Astrocyte (in vitro differentiated cells and primary cell): Measurements from ENCODE around the gene MTHFS. TPM values are rescaled to one million over a fixed set of nuclear protein-coding genes. Genes with fewer than 3 reads are reported as not detected.
A peak's percentile ranks its signal among the peaks of the same experiment; 100 is the strongest.

Experiments used
- DNase-seq: peaks from one replicate; pipeline ENCODE4 v3.0.0-alpha.2; 2010; ENCODE audit warnings: low read depth
- FAIRE-seq: peaks from 2 replicates; lab custom pipeline; 2011; peaks lifted over from hg19 to GRCh38; lab: Jason Lieb, UNC
- H2AFZ ChIP-seq: 2 replicates; pipeline ENCODE4 v1.6.0; 2012; ENCODE audit warnings: low read depth, low read length, inconsistent platforms
- H3K27ac ChIP-seq: 2 replicates; pipeline ENCODE4 v1.5.1; 2011; ENCODE audit warnings: low read depth, low read length, inconsistent platforms
- H3K27me3 ChIP-seq: 2 replicates; pipeline ENCODE4 v1.6.0; 2011; ENCODE audit warnings: low read length, inconsistent platforms; ENCODE audit not compliant: insufficient read depth
- H3K36me3 ChIP-seq: 2 replicates; pipeline ENCODE4 v1.5.1; 2011; ENCODE audit warnings: low read length, inconsistent platforms; ENCODE audit not compliant: insufficient read depth
- H3K4me1 ChIP-seq: 2 replicates; pipeline ENCODE4 v1.5.1; 2011; ENCODE audit warnings: low read length, inconsistent platforms; ENCODE audit not compliant: insufficient read depth
- H3K4me2 ChIP-seq: 2 replicates; pipeline ENCODE4 v1.6.0; 2012; ENCODE audit warnings: low read length, inconsistent platforms
- H3K4me3 ChIP-seq: 2 replicates; pipeline ENCODE4 v1.5.1; 2011; ENCODE audit warnings: low read depth, mild to moderate bottlenecking, low read length, inconsistent platforms; ENCODE audit not compliant: insufficient read depth
- H3K79me2 ChIP-seq: 2 replicates; pipeline ENCODE4 v1.6.0; 2012; ENCODE audit warnings: mild to moderate bottlenecking, low read length, inconsistent platforms; ENCODE audit not compliant: insufficient read depth
- H3K9ac ChIP-seq: 2 replicates; pipeline ENCODE4 v1.6.0; 2012; ENCODE audit warnings: mild to moderate bottlenecking, low read length, inconsistent platforms
- H3K9me3 ChIP-seq: 2 replicates; pipeline ENCODE4 v1.5.1; 2012; ENCODE audit warnings: low read depth, mild to moderate bottlenecking, low read length, inconsistent platforms; ENCODE audit not compliant: insufficient read depth
- H4K20me1 ChIP-seq: 2 replicates; pipeline ENCODE4 v1.6.0; 2012; ENCODE audit warnings: low read length, inconsistent platforms; ENCODE audit not compliant: insufficient read depth
- H3K27ac Mint-ChIP-seq: one replicate; pipeline ENCODE4 v1.8.0; 2021; ENCODE audit warnings: mild to moderate bottlenecking, mixed read lengths; ENCODE audit not compliant: unreplicated experiment
- H3K27me3 Mint-ChIP-seq: one replicate; pipeline ENCODE4 v1.8.0; 2021; ENCODE audit warnings: low read depth, mixed read lengths; ENCODE audit not compliant: unreplicated experiment
- H3K36me3 Mint-ChIP-seq: one replicate; pipeline ENCODE4 v1.8.0; 2021; ENCODE audit warnings: low read depth, mixed read lengths; ENCODE audit not compliant: unreplicated experiment
- H3K4me1 Mint-ChIP-seq: one replicate; pipeline ENCODE4 v1.8.0; 2021; ENCODE audit warnings: low read depth, mixed read lengths; ENCODE audit not compliant: unreplicated experiment
- H3K4me3 Mint-ChIP-seq: one replicate; pipeline ENCODE4 v1.8.0; 2021; ENCODE audit warnings: mild to moderate bottlenecking, moderate library complexity, mixed read lengths; ENCODE audit not compliant: unreplicated experiment
- H3K9me3 Mint-ChIP-seq: one replicate; pipeline ENCODE4 v1.8.0; 2021; ENCODE audit warnings: mild to moderate bottlenecking, mixed read lengths; ENCODE audit not compliant: unreplicated experiment
- CTCF ChIP-seq: IDR thresholded peaks from 2 replicates; pipeline ENCODE4 v1.5.1; 2011; ENCODE audit warnings: low read depth, mild to moderate bottlenecking, inconsistent platforms, low read length, moderate library complexity; ENCODE audit not compliant: insufficient read depth
- EZH2 ChIP-seq: IDR thresholded peaks from 2 replicates; pipeline ENCODE4 v1.6.1; 2012; ENCODE audit warnings: mild to moderate bottlenecking, low read length, inconsistent platforms; ENCODE audit not compliant: insufficient read depth
- total RNA-seq: library from RNA; stranded (reverse); gene quantifications from 2 replicates; pipeline ENCODE4 v1.2.1, GENCODE V29; 2021

MTHFS gene
- total RNA-seq, 1 donor from 2014 or later = 20.0 TPM

GRCh38 chr15:79832367-79833120 lies 64.3 kb downstream of the MTHFS start:
- Histone ChIP-seq H3K9ac (no peak overlapping the region), H3K79me2 (no peaks in the 10 kb centered on the region), H3K4me2 (no peak overlapping the region), H4K20me1 (no peaks in the 10 kb centered on the region), H3K4me1 (no peaks in the 10 kb centered on the region), H3K36me3 (no peaks in the 10 kb centered on the region), H3K27me3 (no peaks in the 10 kb centered on the region), H3K9me3 (no peaks in the 10 kb centered on the region), H3K27ac (no peak overlapping the region), H2AFZ (no peak overlapping the region), H3K4me3 (no peak overlapping the region)
- TF ChIP-seq CTCF (no peak), EZH2 (no peak)
- H3K4me1 Mint-ChIP-seq = no peaks in the 10 kb centered on the region
- no peak overlapping the region for H3K4me3 Mint-ChIP-seq
- DNase-seq = no peak
- peaks cover 29% of the 10 kb centered on the region for H3K36me3 Mint-ChIP-seq
- no peaks in the 10 kb centered on the region for H3K27me3 Mint-ChIP-seq
- no peak for FAIRE-seq
- peak overlapping the region; percentile 53 for H3K27ac Mint-ChIP-seq
- H3K9me3 Mint-ChIP-seq = peaks cover 4% of the 10 kb centered on the region

- Mint-ChIP-seq H3K4me3 (no peak overlapping the region), H3K36me3 (peaks cover 29% of the 10 kb centered on the region), H3K27me3 (no peaks in the 10 kb centered on the region), H3K27ac (no peak overlapping the region), H3K9me3 (peaks cover 4% of the 10 kb centered on the region), H3K4me1 (no peaks in the 10 kb centered on the region)
- DNase-seq = no peak
- H3K4me3 ChIP-seq = no peak overlapping the region
- no peak overlapping the region for H3K27ac ChIP-seq
- TF ChIP-seq EZH2 = no peak
- TF ChIP-seq CTCF = no peak
- H4K20me1 ChIP-seq = no peaks in the 10 kb centered on the region
- H3K9ac ChIP-seq = no peak overlapping the region
- FAIRE-seq = no peak
- H3K36me3 ChIP-seq = no peaks in the 10 kb centered on the region
- H3K9me3 ChIP-seq = no peaks in the 10 kb centered on the region
- no peaks in the 10 kb centered on the region for H3K4me1 ChIP-seq
- no peaks in the 10 kb centered on the region for H3K27me3 ChIP-seq
- no peak overlapping the region for H2AFZ ChIP-seq
- no peak overlapping the region for H3K4me2 ChIP-seq
- H3K79me2 ChIP-seq = no peaks in the 10 kb centered on the region
Measured at GRCh38 chr15:79831604-79832003, 65.2 kb downstream of the MTHFS start.

- TF ChIP-seq CTCF = no peak
- TF ChIP-seq EZH2 = no peak
- peaks cover 4% of the 10 kb centered on the region for H3K9me3 Mint-ChIP-seq
- no peaks in the 10 kb centered on the region for H3K4me1 Mint-ChIP-seq
- H3K4me3 Mint-ChIP-seq = no peak overlapping the region
- H3K27me3 Mint-ChIP-seq = no peaks in the 10 kb centered on the region
- no peak overlapping the region for H3K9ac ChIP-seq
- H3K27me3 ChIP-seq = no peaks in the 10 kb centered on the region
- H3K27ac ChIP-seq = no peak overlapping the region
- H3K27ac Mint-ChIP-seq = no peak overlapping the region
- no peaks in the 10 kb centered on the region for H3K4me1 ChIP-seq
- H3K79me2 ChIP-seq = no peaks in the 10 kb centered on the region
- H3K4me2 ChIP-seq = no peak overlapping the region
- peaks cover 31% of the 10 kb centered on the region for H3K36me3 Mint-ChIP-seq
- no peak overlapping the region for H2AFZ ChIP-seq
- FAIRE-seq (no peak), DNase-seq (no peak)
- H4K20me1 ChIP-seq = no peaks in the 10 kb centered on the region
- no peaks in the 10 kb centered on the region for H3K36me3 ChIP-seq
- H3K4me3 ChIP-seq = no peak overlapping the region
- no peaks in the 10 kb centered on the region for H3K9me3 ChIP-seq
Measured at GRCh38 chr15:79829950-79830349, 66.9 kb downstream of the MTHFS start.
